EL (cell line): ENCODE measurements around the gene CDKN1C.
"Not testable (repeated sequence)": the region's sequence is repeated elsewhere in the genome, so short reads cannot be mapped to it uniquely, and the experiment has no call there.

Source experiments
- DNase-seq: peaks from one replicate; pipeline ENCODE4 v3.0.0-alpha.2; 2016

The CDKN1C gene

GRCh38 chr11:2922655-2923054 is 37.1 kb upstream of the CDKN1C start:
- no peak for DNase-seq

- DNase-seq, result no peak
Observed at GRCh38 chr11:2921742-2922493, 36.3 kb upstream of the CDKN1C start.

GRCh38 chr11:2921261-2921660 is 35.7 kb upstream of the CDKN1C start:
- DNase-seq, result no peak

GRCh38 chr11:2920343-2920742 is 34.8 kb upstream of the CDKN1C start:
- no peak for DNase-seq

- DNase-seq, result no peak
Observed at GRCh38 chr11:2919837-2920236, 34.3 kb upstream of the CDKN1C start.

- no peak for DNase-seq
Observed at GRCh38 chr11:2919188-2919587, 33.6 kb upstream of the CDKN1C start.

- DNase-seq, result no peak
Observed at GRCh38 chr11:2917842-2918490, 32.4 kb upstream of the CDKN1C start.

- DNase-seq, result no peak
Observed at GRCh38 chr11:2916892-2917645, 31.5 kb upstream of the CDKN1C start.

GRCh38 chr11:2916114-2916891 is 30.7 kb upstream of the CDKN1C start:
- DNase-seq, result no peak

GRCh38 chr11:2915473-2915872 is 29.9 kb upstream of the CDKN1C start:
- no peak for DNase-seq

- DNase-seq, result no peak
Observed at GRCh38 chr11:2914455-2915195, 29.1 kb upstream of the CDKN1C start.

- no peak for DNase-seq
Observed at GRCh38 chr11:2913776-2914175, 28.2 kb upstream of the CDKN1C start.

GRCh38 chr11:2913019-2913431 is 27.4 kb upstream of the CDKN1C start:
- DNase-seq, result peak; percentile 69

- peak; percentile 91 for DNase-seq
Observed at GRCh38 chr11:2912498-2912897, 26.9 kb upstream of the CDKN1C start.

- no peak for DNase-seq
Observed at GRCh38 chr11:2911785-2912391, 26.3 kb upstream of the CDKN1C start.

GRCh38 chr11:2911088-2911784 is 25.7 kb upstream of the CDKN1C start:
- no peak for DNase-seq

GRCh38 chr11:2910401-2910955 is 24.9 kb upstream of the CDKN1C start:
- no peak for DNase-seq

GRCh38 chr11:2909133-2909902 is 23.7 kb upstream of the CDKN1C start:
- no peak for DNase-seq

GRCh38 chr11:2908130-2908529 is 22.6 kb upstream of the CDKN1C start:
- DNase-seq, result no peak

- not testable (repeated sequence) for DNase-seq
Observed at GRCh38 chr11:2905299-2905698, 19.7 kb upstream of the CDKN1C start.
